Cerebellar nuclear complex (tissue), 1 donor: Measurements from ENCODE around the gene ZNF280C.

Source experiments
- DNase-seq, 2 experiments: peaks; one replicate each; lab custom pipeline; 2025; lab: John Stamatoyannopoulos, UW

ZNF280C gene

GRCh38 chrX:130176942-130177341 lies 91.8 kb downstream of the ZNF280C start:
- DNase-seq, result no peak

- no peak for DNase-seq
Observed at GRCh38 chrX:130176354-130176776, 92.3 kb downstream of the ZNF280C start.

GRCh38 chrX:130174937-130175336 lies 93.8 kb downstream of the ZNF280C start:
- no peak for DNase-seq

GRCh38 chrX:130174045-130174704 lies 94.5 kb downstream of the ZNF280C start:
- peak in 1 of 2 experiments; percentile 1 for DNase-seq

GRCh38 chrX:130173190-130173895 lies 95.4 kb downstream of the ZNF280C start:
- no peak for DNase-seq

GRCh38 chrX:130172127-130172845 lies 96.4 kb downstream of the ZNF280C start:
- DNase-seq, result no peak

GRCh38 chrX:130171446-130172126 lies 97.1 kb downstream of the ZNF280C start, which contains the start of gene RAB33A:
RAB33A (plus strand) TSS chrX:130171962; CDS start chrX:130172063, 101 bp downstream.
- peak in 1 of 2 experiments; percentile 12 for DNase-seq

- peak; percentile 11 to 32 for DNase-seq
Observed at GRCh38 chrX:130170752-130171445, 97.8 kb downstream of the ZNF280C start.

GRCh38 chrX:130167040-130167439 lies 101.7 kb downstream of the ZNF280C start:
- no peak for DNase-seq

GRCh38 chrX:130166503-130166777 lies 102.3 kb downstream of the ZNF280C start:
- DNase-seq, result no peak

GRCh38 chrX:130165703-130166502 lies 102.8 kb downstream of the ZNF280C start, which contains the start of gene AIFM1:
AIFM1 (minus strand) TSS chrX:130165841; CDS start chrX:130165656, 185 bp downstream.
- peak; percentile 11 to 39 for DNase-seq

- DNase-seq, result no peak
Observed at GRCh38 chrX:130165181-130165702, 103.5 kb downstream of the ZNF280C start.

- DNase-seq, result no peak
Observed at GRCh38 chrX:130163398-130163797, 105.3 kb downstream of the ZNF280C start.

- DNase-seq, result no peak
Observed at GRCh38 chrX:130162094-130162735, 106.5 kb downstream of the ZNF280C start.

- no peak for DNase-seq
Observed at GRCh38 chrX:130159776-130160175, 108.9 kb downstream of the ZNF280C start.

- DNase-seq, result no peak
Observed at GRCh38 chrX:130158311-130158710, 110.4 kb downstream of the ZNF280C start.

GRCh38 chrX:130155564-130155963 lies 113.1 kb downstream of the ZNF280C start:
- no peak for DNase-seq
